HG02870 (cell line): ENCODE results near the gene FANCM.
"Not testable (repeated sequence)": the region's sequence is repeated elsewhere in the genome, so short reads cannot be mapped to it uniquely, and the experiment has no call there.

ENCODE experiments used
- ATAC-seq: cut with Tn5 transposase; IDR thresholded peaks from one replicate; pipeline ENCODE4 v1.9.1; 2021; ENCODE audit warnings: mild to moderate bottlenecking, moderate library complexity; ENCODE audit not compliant: unreplicated experiment

FANCM gene

DNA sequence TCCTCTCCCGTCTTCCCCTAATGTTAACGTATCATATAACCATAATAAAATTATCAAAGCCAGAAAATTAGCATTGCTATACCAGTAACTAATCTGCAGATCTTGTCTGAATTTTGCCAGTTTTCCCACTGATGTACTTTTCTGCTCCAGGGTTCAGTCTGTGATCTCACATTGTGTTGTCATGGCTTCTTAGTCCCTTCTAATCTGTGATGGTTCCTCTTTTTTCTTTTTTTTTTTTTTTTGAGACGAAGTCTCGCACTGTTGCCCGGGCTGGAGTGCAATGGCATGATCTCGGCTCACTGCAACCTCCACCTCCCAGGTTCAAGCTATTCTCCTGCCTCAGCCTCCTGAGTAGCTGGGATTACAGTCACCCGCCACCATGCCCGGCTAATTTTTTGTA, 6.4 kb downstream of the FANCM start:
- ATAC-seq: not testable (repeated sequence)

DNA sequence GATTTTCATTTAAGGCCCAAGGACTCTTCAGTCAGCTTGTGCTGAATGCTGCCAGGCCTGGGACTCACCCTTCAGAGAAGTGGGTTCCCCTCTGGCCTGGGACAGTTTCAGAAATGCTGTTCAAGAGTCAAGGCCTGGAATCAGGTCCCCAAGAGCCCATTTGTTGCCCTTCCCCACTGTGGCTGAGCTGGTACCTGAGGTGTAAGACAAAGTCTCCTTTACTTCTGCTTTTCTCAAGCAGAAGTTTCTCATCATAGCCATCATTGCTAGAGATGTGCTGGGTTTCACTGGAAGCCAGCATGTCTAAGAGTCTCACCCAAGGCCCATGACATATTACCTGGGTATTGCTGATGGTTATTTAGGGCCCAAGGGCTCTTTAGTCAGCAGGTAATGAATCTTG, 8.9 kb downstream of the FANCM start:
- peak; percentile 65 for ATAC-seq

DNA sequence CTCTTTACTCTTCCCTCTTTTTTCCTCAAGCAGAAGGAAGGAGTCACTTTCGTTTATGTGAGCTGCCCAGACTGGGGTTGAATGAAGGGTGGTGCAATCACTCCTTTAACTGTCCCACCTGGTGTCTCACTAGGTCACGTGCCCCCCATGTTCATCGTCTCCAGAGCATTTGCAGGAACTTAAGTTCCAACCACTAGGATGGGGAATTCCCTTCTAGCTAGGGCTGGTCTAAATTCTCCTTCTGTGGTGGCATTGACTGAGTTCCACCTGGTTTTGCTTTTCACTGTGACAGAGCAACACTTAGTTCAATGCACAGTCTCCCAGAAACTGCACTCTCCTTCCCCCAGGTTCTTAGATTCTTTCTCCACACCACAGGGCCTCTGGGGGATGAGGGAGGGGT, 9.5 kb downstream of the FANCM start:
- ATAC-seq: peak; percentile 80

DNA sequence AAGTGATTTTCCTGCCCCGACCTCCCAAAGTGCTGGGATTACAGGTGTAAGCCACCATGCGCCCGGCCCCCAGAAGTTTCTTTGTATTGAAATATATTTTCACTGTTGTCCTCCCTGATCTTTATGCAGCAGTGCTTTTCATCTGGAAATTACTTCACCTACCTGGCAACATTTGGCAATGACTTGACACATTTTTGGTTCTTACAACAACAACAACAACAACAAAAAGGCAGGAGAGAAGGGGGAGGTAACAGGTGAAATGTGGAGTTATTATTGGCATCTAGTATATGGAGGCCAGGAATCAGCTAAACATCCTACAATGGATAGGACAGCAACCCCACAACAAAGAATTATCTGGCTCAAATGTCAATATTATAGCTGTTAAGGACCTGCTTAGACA, 13.9 kb downstream of the FANCM start:
- ATAC-seq: no peak

DNA sequence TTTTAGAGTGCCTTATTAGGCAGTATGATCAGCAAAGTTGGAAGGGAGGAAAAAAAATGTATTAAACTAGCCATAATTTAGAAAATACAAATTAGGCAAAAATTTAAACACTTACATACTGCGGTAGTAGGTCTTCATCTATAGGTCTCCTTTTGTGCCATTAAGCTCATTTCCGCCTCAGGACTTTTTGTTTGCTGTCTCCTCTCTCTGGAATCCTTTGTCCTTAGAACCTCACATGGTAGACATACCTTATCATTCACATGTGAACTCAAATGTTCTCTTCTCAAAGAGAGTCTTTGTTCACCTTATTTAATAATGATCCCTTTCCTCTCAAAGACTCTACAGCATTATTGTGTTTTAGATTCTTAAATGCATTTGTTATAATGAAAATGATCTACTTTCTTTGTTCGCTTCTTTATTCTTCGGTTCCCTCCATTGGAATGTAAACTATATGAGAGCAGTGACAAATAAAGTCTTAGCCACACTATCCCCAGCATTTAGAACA, 14.7 kb downstream of the FANCM start:
- no peak for ATAC-seq

- peak; percentile 94 for ATAC-seq
Measured at GRCh38 chr14:45156067-45156466, 20.3 kb downstream of the FANCM start.

GRCh38 chr14:45169906-45170305, 34.2 kb downstream of the FANCM start:
- no peak for ATAC-seq

- no peak for ATAC-seq
Measured at GRCh38 chr14:45177076-45177475, 41.3 kb downstream of the FANCM start.

DNA sequence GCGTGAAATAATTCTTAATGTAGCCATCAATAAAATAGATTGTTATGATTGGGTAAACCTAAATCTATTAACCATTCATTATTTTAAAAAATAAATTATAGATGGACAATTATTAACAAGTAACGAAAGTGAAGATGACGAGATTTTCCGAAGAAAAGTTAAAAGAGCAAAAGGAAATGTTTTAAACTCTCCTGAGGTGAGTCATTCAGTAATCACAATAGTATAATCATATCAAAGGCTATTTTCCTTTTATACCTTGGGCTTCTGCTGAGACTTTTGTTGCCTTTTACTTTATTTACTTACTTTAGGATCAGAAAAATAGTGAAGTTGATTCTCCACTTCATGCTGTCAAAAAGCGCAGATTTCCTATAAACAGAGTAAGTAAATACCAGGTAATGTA, 45.6 kb downstream of the FANCM start:
- no peak for ATAC-seq

- no peak for ATAC-seq
Measured at GRCh38 chr14:45181806-45182205, 46.1 kb downstream of the FANCM start.

DNA sequence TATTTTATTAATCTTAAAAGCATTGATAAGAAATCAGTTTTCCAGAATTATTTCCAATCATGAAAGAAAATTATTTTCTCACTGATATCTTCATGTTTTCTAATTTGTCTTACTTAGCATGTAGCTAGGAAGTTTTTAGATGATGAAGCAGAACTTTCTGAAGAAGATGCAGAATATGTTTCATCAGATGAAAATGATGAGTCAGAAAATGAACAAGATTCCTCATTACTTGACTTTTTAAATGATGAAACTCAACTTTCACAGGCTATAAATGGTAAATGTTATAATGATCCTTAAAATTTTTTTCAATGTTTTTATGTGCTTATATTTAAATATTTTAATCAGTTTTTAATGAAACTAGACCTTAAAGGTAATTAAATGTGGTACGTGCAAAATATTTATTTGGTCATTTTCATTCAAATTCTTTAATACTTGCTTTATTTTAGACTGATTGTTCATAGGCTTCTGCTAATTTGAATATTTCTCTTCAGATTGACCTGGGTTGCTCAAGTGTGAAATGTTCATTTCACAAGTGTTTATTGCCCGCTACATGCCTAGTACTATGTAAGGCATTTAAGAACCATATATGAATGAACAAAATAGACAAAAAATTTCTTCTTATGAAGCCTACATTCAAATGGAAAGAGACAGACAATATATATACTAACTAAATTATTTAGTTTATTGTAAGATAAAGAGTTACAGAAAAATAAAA, 49.5 kb downstream of the FANCM start:
- peak; percentile 56 for ATAC-seq

- no peak for ATAC-seq
Measured at GRCh38 chr14:45194964-45195363, 59.2 kb downstream of the FANCM start.

DNA sequence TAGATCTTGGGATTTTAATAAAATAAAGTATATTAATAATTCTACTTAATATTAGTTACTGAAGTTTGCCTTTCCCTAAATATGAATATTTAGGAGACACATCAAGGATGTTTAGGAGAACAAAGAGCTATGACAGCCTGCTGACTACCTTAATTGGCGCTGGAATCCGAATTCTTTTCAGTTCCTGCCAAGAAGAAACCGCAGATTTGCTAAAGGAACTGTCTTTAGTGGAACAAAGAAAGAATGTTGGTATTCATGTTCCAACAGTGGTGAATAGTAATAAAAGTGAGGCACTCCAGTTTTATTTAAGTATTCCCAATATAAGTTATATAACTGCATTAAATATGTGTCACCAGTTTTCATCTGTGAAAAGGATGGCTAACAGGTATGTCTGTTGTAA, 62.8 kb downstream of the FANCM start:
- no peak for ATAC-seq

DNA sequence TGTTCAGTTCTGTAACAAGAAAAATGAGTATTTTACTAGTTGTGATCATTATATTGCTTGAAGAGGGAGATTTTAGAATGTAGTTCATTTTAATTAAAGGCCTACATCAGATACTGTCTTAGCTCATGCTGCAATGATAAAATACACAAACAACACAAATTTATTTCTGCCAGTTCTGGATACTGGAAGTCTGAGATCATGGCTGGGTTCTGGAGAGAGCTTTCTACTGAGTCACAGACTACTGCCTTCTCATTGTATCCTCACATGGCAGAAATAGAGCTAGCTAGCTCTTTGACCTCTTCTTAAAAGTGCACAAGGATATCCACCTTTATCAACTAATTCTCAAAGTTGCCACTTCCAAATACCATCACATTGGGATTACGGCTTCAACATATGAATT, 63.5 kb downstream of the FANCM start:
- no peak for ATAC-seq

DNA sequence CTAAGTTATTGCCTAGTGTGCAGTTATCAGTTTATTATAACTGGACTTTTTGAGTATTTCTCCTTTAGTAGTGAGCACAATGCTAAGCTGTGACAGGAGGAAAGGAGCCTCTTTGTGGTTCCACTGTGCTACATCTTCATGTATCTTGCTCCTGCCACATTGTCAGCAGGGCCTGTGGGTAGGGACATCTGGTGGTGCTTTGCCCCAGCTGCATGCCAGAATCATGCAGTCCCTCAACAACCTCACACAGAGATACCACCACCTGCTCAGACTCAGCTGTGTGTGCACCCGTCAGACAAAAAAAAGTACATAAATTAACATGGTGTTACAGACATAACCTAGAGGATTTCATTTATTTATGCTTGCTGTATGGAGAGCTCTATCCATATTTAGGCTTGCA, 66.2 kb downstream of the FANCM start:
- ATAC-seq: peak; percentile 83

DNA sequence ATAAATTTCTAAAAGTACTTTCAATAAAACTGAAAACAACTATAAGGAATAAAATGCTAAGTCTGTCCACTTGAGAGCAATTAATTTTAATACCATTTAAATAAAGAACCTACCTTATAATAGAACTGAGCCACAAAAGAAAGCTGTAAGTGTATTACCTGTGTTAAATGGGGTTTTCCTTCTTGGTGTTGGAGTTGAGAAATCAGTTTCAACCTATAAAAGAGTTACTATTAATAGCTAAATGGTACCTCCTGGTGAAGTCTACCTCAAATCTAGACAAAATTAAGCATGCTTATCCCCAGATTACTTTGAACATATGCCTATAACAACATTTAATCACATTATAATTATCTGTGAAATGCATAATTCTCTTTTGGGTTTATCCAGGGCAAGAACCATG, 68.5 kb downstream of the FANCM start:
- ATAC-seq: no peak

GRCh38 chr14:45210159-45210558, 74.4 kb downstream of the FANCM start:
- no peak for ATAC-seq

DNA sequence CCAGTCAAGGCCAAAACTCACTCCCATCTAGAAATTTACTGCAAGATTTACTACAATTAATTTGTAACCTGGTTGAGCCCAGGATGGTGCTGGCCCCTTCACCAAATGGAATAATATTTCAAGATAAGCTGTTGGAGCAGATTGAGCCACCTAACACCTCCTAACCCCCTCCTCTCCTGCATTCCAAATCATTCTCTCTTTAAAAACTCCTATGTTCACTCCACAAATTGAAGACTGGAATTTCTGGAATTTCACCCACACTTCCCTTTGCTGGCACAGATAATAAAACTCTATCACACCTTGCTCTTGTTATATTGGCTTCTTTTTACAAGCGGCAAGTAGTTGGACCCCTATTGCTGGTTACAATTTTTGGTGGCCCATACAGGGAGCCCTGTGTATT, 75.6 kb downstream of the FANCM start:
- ATAC-seq: no peak

- no peak for ATAC-seq
Measured at GRCh38 chr14:45212231-45212630, 76.5 kb downstream of the FANCM start.

DNA sequence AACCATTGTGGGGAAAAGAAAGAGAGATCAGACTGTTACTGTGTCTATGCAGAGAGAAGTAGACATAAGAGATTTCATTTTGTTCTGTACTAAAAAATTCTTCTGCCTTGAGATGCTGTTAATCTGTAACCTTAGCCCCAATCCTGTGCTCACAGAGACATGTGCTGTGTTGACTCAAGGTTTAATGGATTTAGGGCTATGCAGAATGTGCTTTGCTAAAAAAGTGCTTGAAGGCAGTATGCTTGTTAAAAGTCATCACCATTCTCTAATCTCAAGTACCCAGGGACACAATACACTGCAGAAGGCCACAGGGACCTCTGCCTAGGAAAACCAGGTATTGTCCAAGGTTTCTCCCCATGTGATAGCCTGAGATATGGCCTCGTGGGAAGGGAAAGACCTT, 78.0 kb downstream of the FANCM start:
- not testable (repeated sequence) for ATAC-seq

DNA sequence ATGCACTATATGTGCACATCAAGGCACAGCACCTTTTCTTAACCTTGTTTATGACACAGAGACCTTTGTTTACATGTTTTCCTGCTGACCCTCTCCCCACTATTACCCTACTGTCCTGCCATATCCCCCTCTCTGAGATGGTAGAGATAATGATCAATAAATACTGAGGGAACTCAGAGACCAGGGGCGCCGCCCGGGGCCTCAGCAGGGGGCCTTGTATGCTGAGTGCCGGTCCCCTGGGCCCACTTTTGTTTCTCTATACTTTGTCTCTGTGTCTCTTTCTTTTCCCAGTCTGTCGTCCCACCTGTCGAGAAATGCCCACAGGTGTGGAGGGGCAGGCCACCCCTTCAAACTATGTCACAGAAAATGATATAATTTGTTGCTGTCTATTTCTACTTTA, 78.6 kb downstream of the FANCM start:
- not testable (repeated sequence) for ATAC-seq

GRCh38 chr14:45222485-45223262, 86.9 kb downstream of the FANCM start:
- ATAC-seq: peak; percentile 67
